Forelimb muscle (tissue), 1 donor: Measurements from ENCODE around the gene ASB18. TPM values are rescaled to one million over a fixed set of nuclear protein-coding genes. Genes with fewer than 3 reads are reported as not detected.

ENCODE experiments used
- DNase-seq: peaks from one replicate; pipeline ENCODE4 v3.0.0-alpha.2; 2013; ENCODE audit warnings: low read depth
- polyA plus RNA-seq: library from polyadenylated mRNA; unstranded; fragments of 120-200 nt; gene quantifications from one replicate; pipeline ENCODE4 v1.2.1, GENCODE V29; 2013; ENCODE audit not compliant: insufficient read length

Gene ASB18
- polyA plus RNA-seq, 1 donor = 8.3 TPM

DNA sequence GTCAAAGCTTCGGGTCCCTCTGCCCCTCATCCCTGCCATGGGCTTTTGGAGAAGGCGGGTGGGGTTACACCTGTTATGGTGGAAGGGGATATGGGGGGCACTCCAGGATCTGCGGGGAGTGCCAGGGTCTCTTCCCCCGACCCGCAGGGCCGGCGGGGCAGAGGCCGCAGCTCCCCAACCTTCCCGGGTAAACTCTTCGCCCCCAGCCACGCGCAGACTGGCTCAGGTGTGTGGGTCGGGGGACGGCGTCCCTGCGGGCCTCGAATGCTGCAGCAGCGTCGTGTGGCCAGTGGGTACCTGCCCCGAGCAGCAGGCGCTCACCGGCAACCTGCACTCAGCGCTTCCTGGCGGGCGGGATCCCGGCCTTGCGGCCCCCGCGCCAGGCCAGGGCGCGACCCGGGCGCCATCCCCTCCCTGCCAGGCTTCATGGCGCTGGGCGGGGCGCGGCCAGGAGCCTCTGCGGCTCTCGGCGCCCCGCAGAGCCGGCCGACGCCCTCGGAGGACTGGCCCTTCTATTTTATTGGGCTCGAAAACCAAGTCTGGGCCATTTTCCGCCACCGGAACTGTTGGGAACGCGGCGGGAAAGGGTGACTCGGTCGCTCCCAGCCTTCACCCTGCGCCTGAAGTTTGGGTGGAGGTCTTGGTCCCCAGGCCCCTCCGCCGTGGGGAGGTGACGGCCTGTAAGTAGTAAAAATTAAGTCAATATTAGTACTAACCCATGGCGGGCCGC, 100.6 kb downstream of the ASB18 start:
- DNase-seq = no peak

DNA sequence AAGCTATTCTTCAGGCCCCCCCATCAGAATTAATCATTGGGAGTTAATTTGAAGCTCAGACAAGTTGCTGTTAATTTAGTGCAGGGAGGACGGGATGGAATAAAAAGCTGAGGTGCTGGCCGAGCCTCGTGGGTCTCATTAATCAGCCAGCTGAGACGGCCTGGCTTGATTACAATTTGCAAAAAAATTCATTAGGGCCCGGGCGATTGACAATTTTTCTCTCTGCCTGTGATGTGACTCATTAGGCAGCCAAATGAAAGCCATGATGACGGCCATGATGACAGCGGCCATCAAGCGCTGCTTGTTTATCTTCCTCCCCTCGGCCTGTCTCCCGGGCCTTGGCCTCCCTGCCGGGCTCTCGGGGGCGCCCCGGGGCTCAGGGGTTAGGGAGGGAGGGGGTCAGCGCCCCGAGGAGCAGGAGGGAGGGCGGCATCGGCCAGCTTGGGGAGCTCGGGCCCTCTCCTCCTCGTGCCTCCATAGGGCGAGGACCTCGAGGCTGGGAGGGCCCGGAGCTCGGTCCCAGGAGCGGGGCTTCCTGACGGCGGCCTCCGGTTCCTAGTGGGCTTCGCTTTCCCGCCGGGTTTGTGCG, 101.2 kb downstream of the ASB18 start:
- no peak for DNase-seq

DNA sequence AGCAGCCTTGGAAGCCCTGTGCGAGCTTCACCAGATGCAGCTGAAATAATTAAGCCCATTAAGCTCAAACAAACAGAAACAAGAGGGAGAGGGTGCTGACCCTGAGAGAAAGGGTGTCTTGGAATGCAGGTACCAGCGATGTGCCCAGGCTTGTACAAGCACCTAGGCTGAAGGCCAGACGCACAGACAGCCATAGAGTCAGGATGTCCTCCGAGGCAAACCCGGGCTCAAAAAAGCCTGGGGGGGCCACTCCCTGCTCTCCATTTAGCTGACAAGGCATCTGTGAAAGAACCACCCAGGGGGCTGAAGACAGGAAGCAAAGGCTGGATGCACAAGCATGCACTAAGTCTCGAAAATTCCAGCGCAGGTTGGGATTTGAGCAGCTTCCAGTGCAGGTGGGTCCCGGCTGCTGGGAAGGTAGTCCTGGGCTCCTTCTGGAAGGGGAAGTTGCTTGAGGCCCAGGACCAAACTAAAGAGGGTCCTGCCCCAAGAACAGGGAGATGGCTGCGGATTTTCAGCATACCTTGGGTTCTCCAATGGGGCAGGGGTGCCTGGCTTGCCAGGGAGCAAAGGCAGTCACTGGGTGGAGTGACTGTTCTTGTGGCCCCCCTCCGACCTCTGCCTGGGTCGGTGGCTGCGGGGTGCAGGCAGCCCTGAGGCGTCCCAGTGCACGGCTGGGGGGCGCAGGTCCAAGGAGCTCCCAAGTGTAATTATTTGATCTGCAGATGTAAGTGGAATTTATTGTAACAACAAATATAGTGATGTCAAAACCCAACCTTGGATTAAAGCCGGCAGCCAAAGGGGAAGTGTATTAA, 102.0 kb downstream of the ASB18 start:
- DNase-seq = no peak

DNA sequence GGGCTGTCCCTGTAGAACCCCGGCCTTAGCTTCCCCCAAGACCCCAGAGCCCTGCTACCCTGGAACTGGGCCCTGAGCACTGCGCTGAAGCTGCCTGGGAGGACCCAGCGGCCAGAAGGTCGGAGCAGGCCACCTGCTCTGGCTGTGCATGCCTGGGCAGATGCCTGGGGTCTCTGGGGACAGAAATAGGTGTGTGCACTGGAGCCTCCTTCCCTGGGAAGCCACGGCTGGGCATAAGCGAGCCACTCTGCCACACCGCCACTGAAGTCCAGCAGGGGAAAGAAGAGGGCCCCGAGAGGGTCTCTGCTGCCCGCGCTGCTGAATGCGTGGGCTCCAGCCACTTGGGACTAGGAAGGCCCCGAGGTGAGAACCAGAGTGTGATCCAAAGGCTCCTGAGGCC, 102.7 kb downstream of the ASB18 start:
- DNase-seq = no peak

DNA sequence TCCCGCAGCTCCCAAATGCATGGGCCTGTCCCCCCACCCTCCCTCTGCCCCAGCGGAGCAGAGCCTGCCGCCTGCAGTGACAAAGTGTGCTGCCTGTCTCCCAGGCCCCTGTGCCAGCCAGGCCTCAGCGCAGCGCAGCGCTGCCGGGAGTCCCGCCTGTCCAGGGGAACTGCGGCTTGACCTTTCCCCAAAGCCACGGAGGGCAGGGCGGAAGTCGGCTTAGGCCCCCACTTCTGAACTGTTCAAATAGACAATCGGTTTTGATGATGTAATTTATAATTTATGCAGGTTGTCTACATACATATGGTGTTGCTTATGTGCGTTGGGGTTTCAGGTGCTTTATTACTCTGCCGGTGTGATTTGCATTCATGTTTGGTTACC, 103.1 kb downstream of the ASB18 start:
- no peak for DNase-seq

DNA sequence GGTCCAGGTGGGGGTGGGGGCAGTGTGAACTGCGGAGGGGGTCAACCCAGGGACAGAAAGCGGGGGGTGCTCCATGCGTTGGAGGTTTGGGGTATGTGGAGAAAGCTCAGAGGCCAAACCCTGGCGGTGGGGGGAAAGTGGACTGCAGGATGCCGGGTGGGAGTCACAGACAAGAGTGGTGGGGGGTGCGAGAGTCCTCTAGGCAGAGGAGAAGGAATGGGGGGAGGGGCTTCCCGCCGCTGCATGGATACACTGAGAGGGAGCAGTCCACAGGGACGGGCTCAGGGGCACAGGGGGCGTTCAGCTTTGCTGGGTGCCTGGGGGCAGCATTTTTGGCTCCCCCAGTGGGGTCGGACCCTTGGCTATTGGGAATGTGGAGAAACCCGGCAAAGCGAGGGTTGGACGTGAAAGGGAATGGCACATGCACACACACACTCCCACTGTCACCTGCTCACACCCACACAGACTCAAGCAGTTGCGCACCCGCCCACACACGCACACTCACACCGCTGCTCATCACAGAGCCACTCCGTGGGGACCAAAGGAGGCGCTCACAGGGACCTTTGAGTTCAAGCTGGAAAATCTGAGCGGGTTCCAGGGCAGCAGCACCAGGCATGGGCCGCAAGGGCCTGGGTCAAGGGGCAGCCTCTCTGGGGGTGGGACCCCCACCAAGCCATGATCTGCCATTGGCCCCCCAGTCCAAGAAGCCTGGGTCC, 103.7 kb downstream of the ASB18 start:
- no peak for DNase-seq

DNA sequence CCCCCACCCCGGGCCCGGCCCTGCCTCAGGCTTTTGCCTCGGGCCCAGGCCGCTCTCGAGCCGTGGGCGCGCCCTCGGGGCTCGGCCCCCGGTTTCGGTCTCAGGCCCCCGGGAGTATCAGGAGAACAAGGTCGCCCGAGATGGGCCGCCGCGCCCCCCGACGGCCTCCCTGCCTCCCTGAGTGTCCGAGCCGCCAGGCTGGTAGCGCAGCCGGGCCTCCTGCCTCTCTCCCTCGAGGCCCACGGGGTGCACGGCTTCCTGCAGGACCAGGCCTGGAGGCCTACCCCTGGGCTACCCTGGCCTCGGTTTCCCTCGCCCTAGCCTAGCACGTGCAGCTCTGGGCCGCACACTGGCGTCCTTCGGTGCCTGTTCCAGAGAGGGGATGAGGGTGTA, 104.4 kb downstream of the ASB18 start:
- DNase-seq = no peak

DNA sequence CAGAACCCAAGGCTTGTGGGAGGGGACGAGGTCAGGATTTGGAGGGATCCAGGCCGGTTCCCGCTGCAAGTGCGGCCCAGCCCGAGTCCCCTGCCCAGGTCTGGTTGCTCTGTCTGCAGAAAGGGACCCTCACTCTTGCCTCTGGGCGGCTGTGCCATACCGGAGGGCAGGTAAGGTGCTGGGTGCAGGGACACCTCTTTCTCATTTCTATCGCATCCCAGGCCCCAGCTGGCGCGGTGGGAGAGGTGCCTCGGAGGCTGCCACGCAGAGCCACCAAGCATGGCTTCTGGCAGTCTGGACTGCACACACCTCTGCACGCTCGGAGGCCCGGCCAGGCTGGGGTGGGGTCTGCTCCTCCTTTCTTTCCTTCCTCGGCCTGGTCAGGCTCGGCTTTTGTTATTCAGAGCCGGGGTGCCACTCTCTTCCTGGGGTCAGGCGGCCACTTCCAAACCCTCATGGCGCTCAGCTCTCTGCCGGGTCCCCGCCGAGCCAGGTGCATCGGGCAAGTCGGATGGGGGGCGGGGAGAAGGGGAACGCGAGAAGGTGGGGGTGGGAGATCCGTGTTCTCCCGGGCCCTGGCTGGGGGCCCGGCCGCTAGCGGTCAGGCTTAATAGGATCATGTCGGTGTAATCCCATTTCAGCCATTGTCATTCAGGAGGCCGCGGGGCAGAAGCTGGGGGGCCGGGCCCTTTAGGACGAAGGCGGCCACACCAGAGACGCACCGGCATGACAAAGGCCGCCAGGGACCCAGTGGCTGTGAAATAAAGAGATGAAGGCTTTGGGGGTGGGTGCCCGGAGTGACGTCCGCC, 105.0 kb downstream of the ASB18 start:
- DNase-seq = no peak

DNA sequence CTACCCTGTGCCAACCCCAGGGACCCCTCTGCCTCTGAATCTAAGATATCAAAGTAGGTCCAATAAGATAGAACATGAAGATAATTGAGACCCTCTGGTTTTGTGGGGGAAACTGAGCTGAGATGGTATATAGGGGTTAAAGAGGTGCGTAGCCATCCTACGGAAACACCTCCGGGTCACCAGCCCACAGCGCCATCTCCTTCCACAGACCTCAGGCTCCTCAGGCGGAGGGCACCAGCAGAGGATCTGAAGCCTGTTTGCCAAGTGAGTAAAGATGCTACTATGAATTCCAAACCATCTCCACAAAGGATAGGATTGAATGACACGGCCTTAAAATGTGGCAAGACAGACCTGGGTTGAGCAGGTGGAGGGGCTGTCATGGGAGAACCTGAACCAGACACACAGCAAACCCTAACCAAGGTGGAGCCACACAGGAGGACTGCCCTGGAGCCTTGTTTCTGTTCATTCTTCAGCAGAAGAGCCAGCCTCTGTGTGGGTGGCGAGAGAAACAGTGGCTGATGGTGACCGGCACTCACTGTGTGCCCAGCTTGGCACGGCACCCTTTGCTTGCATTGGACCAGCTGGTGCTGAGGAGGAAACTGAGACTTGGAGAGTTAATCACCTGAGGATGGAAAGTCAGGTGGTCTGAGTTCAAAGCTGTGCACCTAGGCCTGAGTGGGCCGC, 106.2 kb downstream of the ASB18 start:
- no peak for DNase-seq

DNA sequence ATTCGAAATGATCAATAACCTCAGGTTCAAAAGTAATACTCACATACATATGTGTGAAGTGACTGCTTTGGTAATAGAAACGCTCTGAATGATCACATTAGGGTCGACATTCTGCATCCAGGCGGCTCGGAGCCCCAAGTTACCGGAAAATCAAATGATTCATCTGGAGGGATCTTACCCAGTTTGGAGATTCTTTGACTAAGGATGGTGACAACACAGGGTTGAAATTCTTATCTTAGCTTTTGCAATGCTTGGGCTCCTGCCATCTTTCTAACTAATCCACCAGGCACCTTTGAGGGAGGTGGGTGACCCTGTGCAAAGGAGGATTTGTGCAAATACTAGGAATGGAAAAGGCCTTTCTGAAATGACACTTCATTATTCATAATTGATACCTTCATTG, 106.8 kb downstream of the ASB18 start:
- no peak for DNase-seq

DNA sequence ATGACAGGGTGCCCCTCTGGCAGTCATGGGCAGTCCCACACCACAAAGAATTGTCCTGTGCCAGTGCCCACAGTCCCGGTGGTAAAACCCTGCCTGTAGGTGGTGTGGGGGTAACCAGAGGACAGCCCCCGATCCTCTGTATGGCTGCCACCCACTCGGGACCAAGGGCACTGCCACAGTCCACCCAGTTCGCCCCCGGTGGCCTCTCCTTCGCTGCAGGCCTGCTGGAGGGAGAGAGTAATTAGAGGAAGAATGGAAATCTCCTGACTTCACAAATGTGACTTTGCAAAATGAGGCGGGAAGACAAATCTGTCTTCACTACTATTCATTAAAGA, 107.4 kb downstream of the ASB18 start:
- no peak for DNase-seq

DNA sequence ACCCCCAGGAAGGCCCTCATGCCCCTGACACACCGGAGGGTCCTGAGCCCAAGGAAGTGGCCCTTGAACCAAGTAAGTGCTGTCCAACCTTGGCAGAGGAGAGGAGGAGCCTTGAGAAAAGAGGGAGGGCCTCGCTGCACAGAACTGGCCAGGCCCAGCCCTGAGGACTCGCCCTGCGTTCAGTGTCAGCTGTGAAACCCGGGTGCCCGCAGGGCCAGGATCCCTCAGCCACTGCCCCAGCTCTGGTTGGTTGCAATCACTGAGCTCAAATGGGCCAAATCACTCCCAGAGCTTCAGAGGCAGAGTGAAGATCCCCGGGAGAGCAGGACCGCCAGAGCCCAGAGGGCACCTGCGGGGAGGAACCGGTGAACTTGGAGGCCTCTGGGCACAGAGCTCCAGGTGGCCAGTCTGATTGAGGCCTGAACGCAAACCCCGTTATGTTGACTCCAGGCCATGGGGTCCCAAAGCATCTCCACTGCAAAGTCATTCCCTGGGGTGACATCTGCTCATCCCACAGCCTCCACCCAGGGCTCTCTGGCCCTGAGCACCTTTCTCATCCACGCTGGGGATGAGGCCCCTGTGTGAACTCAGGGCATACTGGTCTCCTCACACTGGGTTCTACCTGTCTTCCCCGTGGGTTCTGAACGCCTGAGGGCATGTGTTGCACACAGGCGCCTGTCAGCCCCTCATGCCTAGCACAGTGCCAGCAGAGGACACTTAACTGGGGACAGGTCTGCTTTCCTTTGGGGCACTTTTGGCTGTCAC, 107.9 kb downstream of the ASB18 start:
- no peak for DNase-seq

DNA sequence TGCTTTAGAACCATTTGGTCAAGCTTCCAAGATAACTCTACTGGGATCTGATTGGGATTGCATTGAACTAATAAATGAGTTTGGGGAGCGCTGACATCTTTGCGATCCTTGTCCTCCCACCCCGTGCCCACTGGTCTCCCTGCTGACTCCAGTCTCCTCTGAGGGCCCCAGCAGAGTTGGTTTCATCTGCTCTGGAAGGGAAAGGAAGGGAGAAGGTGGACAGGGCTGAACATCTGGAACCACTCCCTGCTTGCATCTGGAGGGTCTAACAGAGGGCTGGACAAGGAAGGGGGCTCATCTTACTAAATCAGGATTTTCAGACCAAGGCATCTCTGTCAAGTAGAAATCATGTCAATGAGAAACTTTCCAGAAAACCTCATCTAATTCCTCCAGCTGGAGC, 108.8 kb downstream of the ASB18 start:
- DNase-seq = no peak

DNA sequence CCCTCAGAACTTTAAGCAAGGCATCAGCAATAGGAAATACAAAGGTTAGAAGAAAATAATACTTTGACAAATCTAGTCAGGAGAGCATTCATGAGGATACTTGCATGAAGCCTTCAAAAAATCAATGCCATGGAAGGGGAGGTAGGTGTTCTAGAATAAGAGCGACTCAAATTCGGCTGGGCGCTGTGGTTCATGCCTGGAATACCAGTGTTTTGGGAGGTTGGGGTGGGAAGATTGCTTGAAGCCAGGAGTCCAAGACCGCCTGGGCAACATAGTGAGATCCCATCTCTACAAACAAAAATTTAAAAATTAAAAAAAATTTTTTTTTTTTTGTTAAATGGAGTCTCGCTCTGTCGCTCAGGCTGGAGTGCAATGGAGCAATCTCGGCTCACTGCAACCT, 117.8 kb downstream of the ASB18 start:
- no peak for DNase-seq

DNA sequence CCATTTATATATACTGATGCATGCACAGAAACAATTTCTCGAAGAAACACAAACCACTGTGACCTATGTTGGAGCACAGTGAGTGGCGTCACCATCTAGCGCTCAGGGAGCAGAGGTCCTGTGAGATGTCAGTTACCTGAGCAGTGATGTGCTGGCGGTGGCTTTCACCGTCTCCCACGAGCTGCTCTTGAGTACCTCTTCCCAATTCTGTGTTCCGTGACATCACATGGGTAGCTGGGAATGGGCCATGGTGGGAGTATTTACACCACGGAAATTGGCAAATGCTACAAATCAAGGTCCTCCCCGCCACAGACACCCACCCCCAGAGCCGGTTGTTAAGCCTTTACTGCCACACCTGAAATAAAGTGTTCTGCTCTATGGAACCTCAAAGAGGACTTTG, 120.4 kb downstream of the ASB18 start:
- DNase-seq = no peak

Other genes with a start within 250 kb of the ASB18 start
- gene GBX2, start 96.0 kb downstream of the ASB18 start, polyA plus RNA-seq = not detected